Smooth muscle cell (in vitro differentiated cells): Measurements from ENCODE around the gene TCTN3. TPM values are rescaled to one million over a fixed set of nuclear protein-coding genes. Genes with fewer than 3 reads are reported as not detected.

Experiments used
- DNase-seq: peaks from one replicate; lab custom pipeline; 2025; ENCODE audit not compliant: unreplicated experiment; lab: John Stamatoyannopoulos, UW
- H2AFZ ChIP-seq: fragments of 200-600 bp; sonication (generic); 2 replicates; pipeline ENCODE4 v1.6.0; 2016; ENCODE audit warnings: antibody characterized with exemption, low read depth, mild to moderate bottlenecking
- H3F3A ChIP-seq: fragments of 200-600 bp; sonication (generic); 2 replicates; pipeline ENCODE4 v1.6.0; 2017; ENCODE audit warnings: antibody characterized with exemption, low read depth
- H3K27ac ChIP-seq: fragments of 200-600 bp; sonication (generic); 2 replicates; pipeline ENCODE4 v1.5.1; 2016; ENCODE audit warnings: low read depth, mild to moderate bottlenecking
- H3K27me3 ChIP-seq: fragments of 200-600 bp; sonication (generic); 2 replicates; pipeline ENCODE4 v1.6.1; 2016; ENCODE audit warnings: low read depth, mild to moderate bottlenecking
- H3K36me3 ChIP-seq: fragments of 200-600 bp; sonication (generic); 2 replicates; pipeline ENCODE4 v1.5.1; 2016; ENCODE audit warnings: low read depth
- H3K4me1 ChIP-seq: fragments of 200-600 bp; sonication (generic); 2 replicates; pipeline ENCODE4 v1.5.1; 2016; ENCODE audit warnings: low read depth
- H3K4me2 ChIP-seq: fragments of 200-600 bp; sonication (generic); 2 replicates; pipeline ENCODE4 v1.6.0; 2016; ENCODE audit warnings: mild to moderate bottlenecking
- H3K4me3 ChIP-seq: fragments of 200-600 bp; sonication (generic); 2 replicates; pipeline ENCODE4 v1.5.1; 2016; ENCODE audit warnings: mild to moderate bottlenecking
- H3K79me2 ChIP-seq: fragments of 200-600 bp; sonication (generic); 2 replicates; pipeline ENCODE4 v1.6.0; 2016; ENCODE audit warnings: low read depth, mild to moderate bottlenecking
- H3K9ac ChIP-seq: fragments of 200-600 bp; sonication (generic); 2 replicates; pipeline ENCODE4 v1.6.0; 2016; ENCODE audit warnings: low read depth
- H3K9me3 ChIP-seq: fragments of 200-600 bp; sonication (generic); replicated peaks from 2 replicates; pipeline ENCODE4 v1.5.1; 2016; ENCODE audit warnings: low read depth
- H4K20me1 ChIP-seq: fragments of 200-600 bp; sonication (generic); 2 replicates; pipeline ENCODE4 v1.6.0; 2016; ENCODE audit warnings: low read depth
- WGBS: methylation state at CpG from one replicate; pipeline ENCODE4 v1.1.7; 2016; ENCODE audit warnings: low lambda C conversion rate; 5-methylcytosine and 5-hydroxymethylcytosine counted together
- polyA plus RNA-seq: library from polyadenylated mRNA; unstranded; fragments of >200 nt; fragmentation: Nextera tagmentation; extraction: Ambion mirVana; gene quantifications from 2 replicates; pipeline ENCODE4 v1.2.1, GENCODE V29; 2016
- total RNA-seq: library from RNA; depleted of rRNA; stranded (reverse); fragments of >200 nt; gene quantifications from 2 replicates; pipeline ENCODE4 v1.2.3, GENCODE V29; 2014
- TF ChIP-seq, protein P1 (sequence below): fragments of 200-600 bp; sonication (generic); IDR thresholded peaks from 2 replicates; pipeline ENCODE4 v1.5.1; 2017; ENCODE audit warnings: borderline replicate concordance, mild to moderate bottlenecking, antibody characterized with exemption; ENCODE audit not compliant: insufficient read depth, poor library complexity, severe bottlenecking

The TCTN3 gene
- total and polyA plus RNA-seq, 2 experiments from 2014 or later: 57.2 to 62.8 TPM

DNA sequence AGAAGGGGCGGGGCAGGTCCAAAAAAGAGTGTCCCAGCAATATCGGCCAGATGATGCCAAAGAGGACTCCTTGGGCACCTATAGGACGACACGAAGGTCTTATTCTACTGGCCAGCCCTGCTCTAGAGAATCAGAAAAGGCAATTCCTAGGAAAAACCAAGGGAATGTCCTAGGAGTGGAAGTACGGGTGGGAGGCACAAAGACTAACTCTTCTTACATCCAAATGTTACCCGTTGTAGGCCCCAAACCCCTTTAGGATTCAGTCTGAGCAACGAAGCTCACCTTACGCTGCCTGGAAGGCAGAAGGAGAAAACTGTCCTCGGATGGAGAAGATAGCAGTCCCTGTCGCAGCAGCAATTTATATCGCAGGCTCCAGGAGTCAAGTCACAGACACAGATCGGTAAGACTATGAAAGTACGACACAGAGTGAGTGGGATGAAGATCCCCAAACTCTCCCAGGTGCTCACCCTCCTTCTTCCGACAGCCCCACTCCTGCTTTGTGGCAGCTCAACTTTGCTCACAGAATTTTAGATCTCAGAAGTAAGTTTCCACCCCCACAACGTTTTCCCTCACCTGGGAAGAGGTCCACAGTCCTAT, 558 bp downstream of the TCTN3 start:
- DNase-seq: no peak
- 13% methylated on average over 15 of the region's 15 CpGs for WGBS
- Histone ChIP-seq H3K9ac (peak overlapping the region; percentile 96), H3K27ac (peak overlapping the region; percentile 87), H3F3A (no peaks in the 10 kb centered on the region), H3K4me1 (peaks cover 12% of the 10 kb centered on the region), H3K9me3 (no peaks in the 10 kb centered on the region), H3K4me3 (peak overlapping the region; percentile 83), H2AFZ (peak overlapping the region; percentile 94), H3K4me2 (peak overlapping the region; percentile 84), H3K79me2 (peaks cover 26% of the 10 kb centered on the region), H4K20me1 (no peaks in the 10 kb centered on the region), H3K27me3 (no peaks in the 10 kb centered on the region), H3K36me3 (peaks cover 2% of the 10 kb centered on the region)
- TF ChIP-seq, protein P1, sequence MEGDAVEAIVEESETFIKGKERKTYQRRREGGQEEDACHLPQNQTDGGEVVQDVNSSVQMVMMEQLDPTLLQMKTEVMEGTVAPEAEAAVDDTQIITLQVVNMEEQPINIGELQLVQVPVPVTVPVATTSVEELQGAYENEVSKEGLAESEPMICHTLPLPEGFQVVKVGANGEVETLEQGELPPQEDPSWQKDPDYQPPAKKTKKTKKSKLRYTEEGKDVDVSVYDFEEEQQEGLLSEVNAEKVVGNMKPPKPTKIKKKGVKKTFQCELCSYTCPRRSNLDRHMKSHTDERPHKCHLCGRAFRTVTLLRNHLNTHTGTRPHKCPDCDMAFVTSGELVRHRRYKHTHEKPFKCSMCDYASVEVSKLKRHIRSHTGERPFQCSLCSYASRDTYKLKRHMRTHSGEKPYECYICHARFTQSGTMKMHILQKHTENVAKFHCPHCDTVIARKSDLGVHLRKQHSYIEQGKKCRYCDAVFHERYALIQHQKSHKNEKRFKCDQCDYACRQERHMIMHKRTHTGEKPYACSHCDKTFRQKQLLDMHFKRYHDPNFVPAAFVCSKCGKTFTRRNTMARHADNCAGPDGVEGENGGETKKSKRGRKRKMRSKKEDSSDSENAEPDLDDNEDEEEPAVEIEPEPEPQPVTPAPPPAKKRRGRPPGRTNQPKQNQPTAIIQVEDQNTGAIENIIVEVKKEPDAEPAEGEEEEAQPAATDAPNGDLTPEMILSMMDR: no peak

DNA sequence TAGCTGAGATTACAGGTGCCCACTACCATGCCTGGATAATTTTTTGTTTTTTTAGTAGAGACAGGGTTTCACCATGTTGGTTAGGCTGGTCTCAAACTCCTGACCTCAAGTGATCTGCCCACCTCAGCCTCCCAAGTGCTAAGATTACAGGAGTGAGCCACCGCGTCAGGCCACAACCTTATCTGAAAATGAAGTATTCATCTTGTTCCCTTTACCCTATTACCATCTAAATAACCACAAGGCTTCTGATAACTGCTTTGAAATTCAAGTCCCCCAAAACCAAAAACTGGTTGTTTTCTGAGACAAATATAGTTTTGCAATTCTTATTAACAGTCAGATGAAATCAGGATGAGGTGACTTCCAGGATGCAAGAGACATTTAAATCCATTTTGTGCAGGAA, 2.4 kb downstream of the TCTN3 start:
- TF ChIP-seq, protein P1: no peak

DNA sequence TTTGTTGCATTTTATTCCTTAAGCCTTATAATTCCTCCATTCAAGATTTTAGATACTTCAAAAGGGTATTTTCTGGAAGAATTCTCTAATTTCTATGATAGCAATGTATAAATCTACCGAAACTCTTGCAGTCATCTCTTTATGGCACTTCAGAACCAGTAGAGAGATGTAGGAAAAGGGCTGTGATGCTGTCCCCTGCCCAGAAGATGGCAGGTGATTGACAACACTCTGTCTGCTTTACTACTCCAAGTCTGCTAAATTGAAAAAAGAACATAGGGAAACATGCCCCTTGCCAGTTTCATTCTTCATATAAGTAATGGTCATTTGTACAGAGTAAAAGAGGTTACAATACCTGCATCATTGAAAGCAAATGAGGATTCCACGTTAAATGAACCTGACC, 5.1 kb downstream of the TCTN3 start:
- 94% methylated on average over 2 of the region's 2 CpGs for WGBS
- no peak for DNase-seq
- Histone ChIP-seq H2AFZ (no peak overlapping the region), H3K4me2 (no peak overlapping the region), H3K27me3 (no peaks in the 10 kb centered on the region), H3K79me2 (peaks cover 26% of the 10 kb centered on the region), H4K20me1 (no peaks in the 10 kb centered on the region), H3K27ac (no peak overlapping the region), H3F3A (no peaks in the 10 kb centered on the region), H3K4me3 (no peak overlapping the region), H3K9ac (no peak overlapping the region), H3K4me1 (peaks cover 9% of the 10 kb centered on the region), H3K36me3 (peaks cover 17% of the 10 kb centered on the region), H3K9me3 (no peaks in the 10 kb centered on the region)
- TF ChIP-seq, protein P1: no peak

More for the DNA sequence above, 2.4 kb downstream of the TCTN3 start:
- Histone ChIP-seq H3K27ac (no peak overlapping the region), H3K4me1 (peaks cover 12% of the 10 kb centered on the region), H3K4me2 (no peak overlapping the region), H4K20me1 (no peaks in the 10 kb centered on the region), H3K9me3 (no peaks in the 10 kb centered on the region), H3K4me3 (no peak overlapping the region), H3K36me3 (peaks cover 14% of the 10 kb centered on the region), H2AFZ (no peak overlapping the region), H3F3A (no peaks in the 10 kb centered on the region), H3K27me3 (no peaks in the 10 kb centered on the region), H3K9ac (no peak overlapping the region), H3K79me2 (peaks cover 26% of the 10 kb centered on the region)
- WGBS: 100% methylated on average over 2 of the region's 2 CpGs
- no peak for DNase-seq

DNA sequence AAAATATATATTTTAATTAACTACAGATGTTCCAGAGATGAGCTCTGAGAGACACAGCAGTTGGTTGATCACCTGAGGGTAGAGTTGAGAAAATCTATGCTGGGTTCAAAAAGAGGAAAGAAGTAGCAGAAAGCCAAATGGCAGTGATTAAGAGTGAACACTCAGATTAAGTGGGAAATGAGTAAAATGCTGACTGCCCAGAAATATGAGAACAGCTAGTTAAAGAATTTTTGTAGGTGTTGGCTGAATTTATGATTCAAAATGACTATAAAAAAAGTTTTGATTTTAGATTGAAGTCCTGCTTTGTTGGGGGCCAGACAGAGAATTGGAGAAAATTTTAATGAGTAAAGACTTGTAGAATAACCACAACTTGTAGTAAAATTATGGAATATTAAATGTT, 9.8 kb downstream of the TCTN3 start:
- no peak overlapping the region for H3K9ac ChIP-seq
- no peaks in the 10 kb centered on the region for H3K4me1 ChIP-seq
- no peaks in the 10 kb centered on the region for H3K79me2 ChIP-seq
- no peaks in the 10 kb centered on the region for H4K20me1 ChIP-seq
- no peaks in the 10 kb centered on the region for H3F3A ChIP-seq
- H2AFZ ChIP-seq: no peak overlapping the region
- no peaks in the 10 kb centered on the region for H3K27me3 ChIP-seq
- H3K27ac ChIP-seq: no peak overlapping the region
- no peak overlapping the region for H3K4me3 ChIP-seq
- H3K36me3 ChIP-seq: peaks cover 23% of the 10 kb centered on the region
- H3K4me2 ChIP-seq: no peak overlapping the region
- no peaks in the 10 kb centered on the region for H3K9me3 ChIP-seq
- DNase-seq: no peak
- TF ChIP-seq, protein P1: no peak
